GM21529 (cell line): ENCODE results near the gene PDAP1.
A peak's percentile ranks its signal among the peaks of the same experiment; 100 is the strongest.
"Not testable (repeated sequence)": the region's sequence is repeated elsewhere in the genome, so short reads cannot be mapped to it uniquely, and the experiment has no call there.

Source experiments
- ATAC-seq: cut with Tn5 transposase; IDR thresholded peaks from one replicate; pipeline ENCODE4 v1.9.1; 2021; ENCODE audit not compliant: unreplicated experiment

Gene PDAP1

GRCh38 chr7:99424932-99425730 lies 16.7 kb upstream of the PDAP1 start:
- ATAC-seq = no peak

- ATAC-seq = no peak
Measured at GRCh38 chr7:99422625-99423024, 14.2 kb upstream of the PDAP1 start.

- no peak for ATAC-seq
Measured at GRCh38 chr7:99422186-99422585, 13.8 kb upstream of the PDAP1 start.

DNA sequence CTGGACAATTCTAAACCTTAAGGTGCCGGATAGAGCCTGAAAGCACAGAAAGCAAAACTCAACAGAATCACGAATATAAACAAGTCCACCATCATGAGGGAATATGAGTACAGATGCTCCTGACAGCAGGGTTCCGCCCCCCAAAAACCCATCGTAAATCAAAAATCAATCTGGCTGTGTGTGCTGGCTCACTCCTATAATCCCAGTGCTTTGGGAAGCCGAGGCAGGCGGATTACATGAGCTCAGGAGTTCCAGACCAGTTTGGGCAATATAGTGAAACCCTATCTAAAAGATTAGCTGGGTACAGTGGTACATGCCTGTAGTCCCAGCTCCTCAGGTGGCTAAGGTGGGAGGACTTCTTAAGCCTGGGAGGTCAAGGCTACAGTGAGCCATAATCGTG lies 12.6 kb upstream of the PDAP1 start:
- ATAC-seq = no peak

- no peak for ATAC-seq
Measured at GRCh38 chr7:99420213-99420612, 11.8 kb upstream of the PDAP1 start.

- no peak for ATAC-seq
Measured at GRCh38 chr7:99419323-99420021, 11.1 kb upstream of the PDAP1 start.

GRCh38 chr7:99418260-99418659 lies 9.9 kb upstream of the PDAP1 start:
- no peak for ATAC-seq

DNA sequence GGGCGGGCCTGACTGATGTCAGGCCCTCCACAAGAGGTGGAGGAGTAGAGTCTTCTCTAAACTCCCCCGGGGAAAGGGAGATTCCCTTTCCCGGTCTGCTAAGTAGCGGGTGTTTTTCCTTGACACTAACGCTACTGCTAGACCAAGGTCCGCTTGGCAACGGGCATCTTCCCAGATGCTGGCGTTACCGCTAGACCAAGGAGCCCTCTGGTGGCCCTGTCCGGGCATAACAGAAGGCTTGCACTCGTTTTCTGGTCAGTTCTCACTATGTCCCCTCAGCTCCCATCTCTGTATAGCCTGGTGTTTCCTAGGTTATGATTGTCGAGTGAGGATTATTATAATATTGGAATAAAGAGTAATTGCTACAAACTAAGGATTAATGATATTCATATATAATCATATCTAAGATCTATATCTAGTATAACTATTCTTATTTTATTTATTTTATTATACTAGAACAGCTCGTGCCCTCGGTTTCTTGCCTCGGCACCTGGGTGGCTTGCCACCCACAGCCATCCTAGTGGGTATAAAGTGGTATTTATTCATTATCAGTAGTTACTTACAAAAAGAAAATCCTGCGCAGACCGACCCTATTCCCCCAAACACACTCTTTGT lies 7.2 kb upstream of the PDAP1 start:
- ATAC-seq = not testable (repeated sequence)

DNA sequence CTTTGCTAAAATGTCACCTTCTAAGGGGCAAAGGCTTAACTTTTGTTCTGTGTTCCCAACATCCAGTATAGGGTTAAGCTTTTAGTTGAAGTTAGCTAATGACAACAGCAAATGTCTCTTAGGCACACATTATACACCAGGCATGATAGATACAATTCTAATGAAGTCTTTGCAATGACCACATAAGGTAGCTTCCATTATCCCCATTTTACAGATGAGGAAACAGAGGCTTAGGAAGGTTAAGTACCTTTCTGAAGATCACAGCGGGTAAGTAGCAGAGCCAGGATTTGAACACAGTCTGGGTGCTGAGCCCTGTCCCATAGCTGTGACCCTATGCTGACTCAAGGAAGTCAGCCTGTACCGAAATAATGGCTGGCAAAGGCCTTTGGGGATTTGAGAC lies 2.2 kb upstream of the PDAP1 start:
- ATAC-seq = no peak

DNA sequence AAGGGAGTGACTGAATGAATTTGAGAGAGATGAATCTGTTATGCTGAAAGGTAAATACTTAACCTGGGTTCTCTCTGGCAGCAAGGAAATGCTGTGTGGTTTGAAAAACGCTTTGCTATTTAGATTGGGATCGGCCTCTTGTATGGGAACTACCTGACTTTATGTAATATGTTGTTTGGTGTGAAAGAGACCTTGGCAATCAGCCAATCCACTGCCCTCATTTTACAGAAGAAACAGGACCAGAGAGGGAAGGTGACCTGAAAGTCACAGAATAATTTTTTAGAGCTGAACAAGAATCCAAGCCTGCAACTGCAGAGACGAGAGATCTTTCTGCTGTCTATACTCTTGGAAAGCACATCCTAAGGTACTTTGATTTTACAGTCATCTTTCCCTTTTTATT lies 1.4 kb upstream of the PDAP1 start:
- ATAC-seq = no peak

DNA sequence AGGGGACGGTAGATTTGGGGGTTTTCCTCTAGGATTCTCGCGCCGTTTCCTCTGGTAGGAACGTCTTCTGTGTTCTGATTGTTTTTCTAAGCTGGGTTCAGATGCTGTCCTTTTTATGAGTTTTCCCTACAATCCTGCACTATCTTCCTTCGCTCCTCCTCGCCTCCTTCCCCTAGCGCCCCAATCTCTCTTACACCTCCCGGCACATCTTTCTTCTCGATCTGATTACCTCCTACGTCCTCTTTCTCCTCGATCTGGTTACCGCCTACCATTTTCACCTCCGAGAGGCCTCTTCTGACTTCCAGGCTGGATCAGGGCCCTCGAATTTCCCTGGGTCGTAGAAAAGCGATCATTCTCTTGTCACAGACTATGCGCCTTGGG lies 785 bp upstream of the PDAP1 start:
- ATAC-seq = peak; percentile 6

DNA sequence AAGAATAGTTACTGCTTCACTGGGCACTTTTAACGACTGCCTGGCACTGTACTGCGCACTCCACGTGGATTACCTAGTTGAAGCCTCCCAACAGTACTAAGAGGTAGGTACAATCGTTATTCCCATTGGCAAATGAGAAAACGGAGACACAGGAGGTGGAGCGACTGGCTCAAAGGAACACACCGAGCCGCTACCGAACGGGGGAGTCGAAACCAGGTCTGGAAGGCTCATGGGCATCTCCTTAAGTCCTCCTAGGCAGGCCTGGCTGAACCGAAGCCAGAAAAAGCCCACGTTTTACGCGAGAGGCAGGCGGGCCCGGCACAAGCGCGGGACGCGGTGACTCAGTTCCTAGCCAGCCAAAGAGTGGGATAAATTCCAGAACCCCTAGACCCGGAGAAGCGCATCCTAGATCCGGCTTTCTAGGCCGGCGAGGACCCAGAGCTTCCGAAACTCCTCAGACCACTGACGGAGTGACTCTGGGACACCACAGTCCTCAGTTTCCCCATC lies 472 bp downstream of the PDAP1 start:
- no peak for ATAC-seq

DNA sequence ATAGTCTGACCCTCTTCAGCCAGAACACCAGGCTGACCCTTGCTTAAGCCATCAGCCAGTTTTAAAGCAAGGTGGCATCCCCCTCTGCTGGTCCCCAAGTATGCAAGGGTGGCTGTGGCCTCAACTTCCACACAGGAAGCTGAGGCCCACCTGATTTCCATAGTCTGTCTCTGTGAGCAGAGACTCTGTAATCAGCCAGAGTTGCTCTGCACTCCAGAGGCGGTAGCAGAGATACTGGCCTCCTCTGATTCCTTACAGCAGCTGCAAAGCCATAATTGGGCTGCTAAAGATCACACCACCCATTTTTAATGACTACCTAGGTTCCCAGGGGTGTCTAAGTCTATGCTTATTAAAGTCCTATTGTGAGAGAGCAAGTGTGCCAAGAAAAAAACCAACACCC lies 1.8 kb downstream of the PDAP1 start:
- ATAC-seq = no peak

DNA sequence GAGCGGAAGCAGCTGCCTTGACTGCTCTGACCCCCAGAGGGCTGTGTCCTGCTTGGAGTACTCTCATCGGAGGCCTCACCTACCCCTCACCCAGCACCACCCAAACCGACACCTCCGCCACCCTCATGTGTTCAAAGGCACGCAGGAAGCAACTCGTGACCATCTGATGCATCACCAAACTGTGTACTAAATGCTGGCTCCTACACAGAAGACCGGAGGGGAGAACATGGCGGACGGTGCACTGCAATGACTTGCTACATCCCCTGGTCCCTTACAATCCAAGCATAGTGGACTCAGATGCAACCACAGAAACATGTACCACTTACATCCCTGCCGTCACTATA lies 3.4 kb downstream of the PDAP1 start:
- no peak for ATAC-seq

DNA sequence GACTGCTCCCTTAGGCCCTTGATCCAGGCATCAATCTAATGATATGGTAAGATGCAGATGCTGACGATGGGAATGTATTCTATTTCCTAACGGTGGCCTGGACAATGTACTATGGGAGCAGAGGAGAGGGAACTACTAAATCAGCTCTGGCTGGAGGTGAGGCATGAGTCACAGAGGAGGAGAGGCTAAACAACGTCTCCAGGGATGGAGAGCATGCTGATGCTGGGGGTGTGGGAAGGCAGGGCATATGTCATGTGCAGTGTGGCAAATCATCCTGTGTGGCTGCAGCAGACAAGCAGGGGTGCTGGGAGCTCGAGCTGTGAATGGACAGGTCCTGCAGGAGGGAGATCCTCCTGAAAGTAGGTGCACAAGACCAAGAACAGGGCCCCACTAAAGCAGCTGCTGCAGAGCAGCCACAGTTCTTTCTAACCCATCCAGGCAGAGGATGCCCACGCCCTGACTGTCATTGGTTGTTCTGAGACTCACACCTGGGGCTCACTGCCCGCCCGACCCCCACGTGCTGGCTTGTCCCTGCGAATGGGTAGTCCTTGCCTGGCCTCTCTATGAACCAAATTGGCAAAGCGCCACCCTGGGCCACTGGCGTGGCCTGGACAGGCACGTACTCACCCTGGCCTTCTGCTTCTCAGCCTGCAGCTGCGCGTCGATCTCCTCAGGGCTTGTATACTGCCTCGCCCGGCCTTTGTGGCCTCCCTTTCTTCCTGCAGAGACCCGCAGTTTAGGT lies 4.0 kb downstream of the PDAP1 start:
- ATAC-seq = no peak

DNA sequence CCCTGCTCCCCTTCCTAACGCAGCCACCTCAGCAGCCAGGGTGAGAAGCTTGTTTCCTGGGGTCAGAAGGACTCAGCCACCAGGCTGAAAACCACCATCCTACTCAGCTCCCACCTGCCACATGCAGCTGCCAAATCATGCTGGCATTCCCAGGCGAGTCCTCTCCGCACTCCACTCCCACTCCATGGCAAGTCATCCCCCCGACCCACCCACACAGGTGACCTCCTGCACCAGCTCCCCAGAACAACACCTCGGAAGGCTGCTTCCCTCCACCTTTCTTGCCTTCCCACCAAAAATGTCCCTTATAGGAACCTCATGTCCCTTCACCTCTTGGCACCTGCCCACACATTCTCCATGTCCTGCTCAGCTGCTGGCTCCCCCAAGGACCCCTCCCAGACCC lies 4.6 kb downstream of the PDAP1 start:
- ATAC-seq = no peak

GRCh38 chr7:99402854-99403253 lies 5.5 kb downstream of the PDAP1 start:
- no peak for ATAC-seq

DNA sequence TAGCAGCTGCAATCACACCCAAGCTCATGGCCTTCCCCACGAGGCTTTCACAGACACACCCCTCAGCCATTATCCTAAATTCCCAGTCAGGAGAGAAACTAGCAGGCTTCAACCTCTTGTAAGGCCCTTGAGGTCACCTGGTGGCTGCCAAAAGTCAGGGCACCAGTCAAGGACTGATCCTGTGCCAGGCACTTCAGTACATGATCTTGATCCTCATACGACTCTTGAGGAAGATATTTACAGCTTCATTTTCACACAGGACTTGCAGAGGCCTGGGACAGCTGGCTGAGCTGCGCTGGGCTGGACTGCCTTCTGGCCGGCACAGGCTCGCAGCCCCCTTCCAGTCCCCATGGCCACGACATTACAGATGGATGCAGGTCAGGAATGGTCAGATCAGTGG lies 8.8 kb downstream of the PDAP1 start:
- ATAC-seq = no peak

DNA sequence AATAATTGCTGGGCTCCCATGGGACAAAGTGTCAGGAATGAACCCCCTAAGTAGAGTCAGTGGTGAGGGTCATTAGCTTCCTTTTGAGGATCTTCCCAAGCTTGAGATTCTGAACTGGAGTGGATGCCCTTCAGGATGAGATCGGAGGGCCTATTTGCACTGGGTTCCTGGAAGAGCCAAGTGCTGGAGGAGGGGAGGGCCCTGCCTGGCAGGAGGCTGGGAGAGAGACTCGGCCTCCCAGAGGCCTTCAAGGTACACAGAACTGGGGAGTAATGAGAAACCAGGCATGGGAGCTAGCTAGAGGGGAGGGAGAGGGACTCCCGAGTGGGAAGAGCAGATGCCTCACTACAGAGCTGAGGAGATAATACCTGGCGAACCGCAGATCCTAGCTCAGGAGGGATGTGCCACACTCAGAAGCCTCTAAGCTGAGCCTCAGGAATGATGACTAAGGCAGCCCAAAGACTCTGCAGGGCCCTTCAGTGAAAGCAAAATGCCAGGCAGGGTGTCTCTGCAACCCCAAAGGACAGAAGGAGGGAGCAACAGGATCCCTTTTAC lies 9.4 kb downstream of the PDAP1 start:
- ATAC-seq = no peak

- ATAC-seq = no peak
Measured at GRCh38 chr7:99397297-99397983, 11.0 kb downstream of the PDAP1 start.
